ENCODE data around the gene PANK3. TPM values are rescaled to one million over a fixed set of nuclear protein-coding genes. Genes with fewer than 3 reads are reported as not detected.

Gene PANK3
- total and polyA plus RNA-seq, 7 donors = 17.4 to 40.9 (median 29.3) TPM

- Histone ChIP-seq H3K9me3 (no peaks in the 10 kb centered on the region), H3K36me3 (no peaks in the 10 kb centered on the region), H3K27ac (no peak overlapping the region), H3K4me3 (no peak overlapping the region), H3K4me1 (no peaks in the 10 kb centered on the region), H3K27me3 (peaks cover 0 to 4% (median 0%) of the 10 kb centered on the region in 3 donors)
- no peak for DNase-seq
- TF ChIP-seq POLR2A (IDR thresholded peaks at IDR 0.05) (no peak), POLR2AphosphoS5 (IDR thresholded peaks at IDR 0.05) (no peak), EP300 (IDR thresholded peaks at IDR 0.05) (no peak), CTCF (IDR thresholded peaks at IDR 0.05) (no peak)
- intact Hi-C loops (cut with DNase I) = no loop called here
- WGBS, 2 donors = 10 to 59% methylated on average over 2 of the region's 2 CpGs
Observed at GRCh38 chr5:168591302-168592013, 12.3 kb upstream of the PANK3 start.

DNA sequence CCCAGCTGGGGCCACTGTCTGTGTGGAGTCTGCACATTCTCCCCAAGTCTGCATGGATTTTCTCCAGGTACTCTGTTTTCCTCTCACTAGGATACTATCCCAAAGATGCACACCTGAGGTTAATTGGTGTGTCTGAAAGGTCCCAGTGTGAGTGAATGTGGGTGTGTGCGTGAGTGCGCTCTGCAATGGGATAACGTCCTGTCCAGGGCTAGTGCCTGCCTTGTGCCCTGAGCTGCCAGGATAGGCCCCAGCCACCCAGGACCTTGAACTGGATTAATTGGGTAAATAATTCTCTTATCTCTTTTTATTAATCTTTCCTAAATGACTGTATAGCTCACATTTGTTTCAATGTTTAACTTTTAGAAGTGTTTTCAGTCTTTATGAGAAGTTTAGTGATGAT is 11.5 kb upstream of the PANK3 start:
- 19 to 72% methylated on average over 3 of the region's 3 CpGs for WGBS, 2 donors
- Histone ChIP-seq H3K27ac (no peak overlapping the region), H3K4me1 (no peaks in the 10 kb centered on the region), H3K4me3 (no peak overlapping the region), H3K9me3 (no peaks in the 10 kb centered on the region), H3K27me3 (peaks cover 0 to 4% (median 0%) of the 10 kb centered on the region in 3 donors), H3K36me3 (no peaks in the 10 kb centered on the region)
- intact Hi-C loops (cut with DNase I) = no loop called here
- no peak for TF ChIP-seq POLR2AphosphoS5 (IDR thresholded peaks at IDR 0.05)
- no peak for TF ChIP-seq POLR2A (IDR thresholded peaks at IDR 0.05)
- TF ChIP-seq EP300 (IDR thresholded peaks at IDR 0.05) = no peak
- no peak for TF ChIP-seq CTCF (IDR thresholded peaks at IDR 0.05)
- no peak for DNase-seq

GRCh38 chr5:168587987-168588386 is 8.8 kb upstream of the PANK3 start:
- Histone ChIP-seq H3K9me3 (no peaks in the 10 kb centered on the region), H3K27ac (no peak overlapping the region), H3K36me3 (no peaks in the 10 kb centered on the region), H3K4me1 (no peaks in the 10 kb centered on the region), H3K27me3 (peaks cover 0 to 4% (median 0%) of the 10 kb centered on the region in 3 donors), H3K4me3 (no peak overlapping the region)
- TF ChIP-seq CTCF (IDR thresholded peaks at IDR 0.05) (no peak), POLR2AphosphoS5 (IDR thresholded peaks at IDR 0.05) (no peak), EP300 (IDR thresholded peaks at IDR 0.05) (no peak), POLR2A (IDR thresholded peaks at IDR 0.05) (no peak)
- no peak for DNase-seq
- WGBS, 2 donors = 95 to 96% methylated on average over 5 of the region's 5 CpGs
- intact Hi-C loops (cut with DNase I) = no loop called here

GRCh38 chr5:168585119-168585856 is 6.1 kb upstream of the PANK3 start:
- Histone ChIP-seq H3K36me3 (no peaks in the 10 kb centered on the region), H3K4me3 (no peak overlapping the region), H3K9me3 (no peaks in the 10 kb centered on the region), H3K27me3 (peaks cover 0 to 4% (median 0%) of the 10 kb centered on the region in 3 donors), H3K4me1 (peaks cover 0 to 2% (median under 1%) of the 10 kb centered on the region in 4 donors), H3K27ac (no peak overlapping the region)
- TF ChIP-seq CTCF (IDR thresholded peaks at IDR 0.05) = no peak
- no peak for TF ChIP-seq POLR2AphosphoS5 (IDR thresholded peaks at IDR 0.05)
- TF ChIP-seq POLR2A (IDR thresholded peaks at IDR 0.05) = no peak
- DNase-seq = no peak
- 75 to 80% methylated on average over 5 of the region's 5 CpGs for WGBS, 2 donors
- intact Hi-C loops (cut with DNase I) = no loop called here

Measured in sigmoid colon (tissue), 7 donors.